Smooth muscle cell (in vitro differentiated cells): ENCODE results near the gene GALNT9. TPM values are rescaled to one million over a fixed set of nuclear protein-coding genes. Genes with fewer than 3 reads are reported as not detected.

Source experiments
- DNase-seq: peaks from one replicate; lab custom pipeline; 2025; ENCODE audit not compliant: unreplicated experiment; lab: John Stamatoyannopoulos, UW
- H2AFZ ChIP-seq: fragments of 200-600 bp; sonication (generic); 2 replicates; pipeline ENCODE4 v1.6.0; 2016; ENCODE audit warnings: antibody characterized with exemption, low read depth, mild to moderate bottlenecking
- H3F3A ChIP-seq: fragments of 200-600 bp; sonication (generic); 2 replicates; pipeline ENCODE4 v1.6.0; 2017; ENCODE audit warnings: antibody characterized with exemption, low read depth
- H3K27ac ChIP-seq: fragments of 200-600 bp; sonication (generic); 2 replicates; pipeline ENCODE4 v1.5.1; 2016; ENCODE audit warnings: low read depth, mild to moderate bottlenecking
- H3K27me3 ChIP-seq: fragments of 200-600 bp; sonication (generic); 2 replicates; pipeline ENCODE4 v1.6.1; 2016; ENCODE audit warnings: low read depth, mild to moderate bottlenecking
- H3K36me3 ChIP-seq: fragments of 200-600 bp; sonication (generic); 2 replicates; pipeline ENCODE4 v1.5.1; 2016; ENCODE audit warnings: low read depth
- H3K4me1 ChIP-seq: fragments of 200-600 bp; sonication (generic); 2 replicates; pipeline ENCODE4 v1.5.1; 2016; ENCODE audit warnings: low read depth
- H3K4me2 ChIP-seq: fragments of 200-600 bp; sonication (generic); 2 replicates; pipeline ENCODE4 v1.6.0; 2016; ENCODE audit warnings: mild to moderate bottlenecking
- H3K4me3 ChIP-seq: fragments of 200-600 bp; sonication (generic); 2 replicates; pipeline ENCODE4 v1.5.1; 2016; ENCODE audit warnings: mild to moderate bottlenecking
- H3K79me2 ChIP-seq: fragments of 200-600 bp; sonication (generic); 2 replicates; pipeline ENCODE4 v1.6.0; 2016; ENCODE audit warnings: low read depth, mild to moderate bottlenecking
- H3K9ac ChIP-seq: fragments of 200-600 bp; sonication (generic); 2 replicates; pipeline ENCODE4 v1.6.0; 2016; ENCODE audit warnings: low read depth
- H3K9me3 ChIP-seq: fragments of 200-600 bp; sonication (generic); replicated peaks from 2 replicates; pipeline ENCODE4 v1.5.1; 2016; ENCODE audit warnings: low read depth
- H4K20me1 ChIP-seq: fragments of 200-600 bp; sonication (generic); 2 replicates; pipeline ENCODE4 v1.6.0; 2016; ENCODE audit warnings: low read depth
- WGBS: methylation state at CpG from one replicate; pipeline ENCODE4 v1.1.7; 2016; ENCODE audit warnings: low lambda C conversion rate; 5-methylcytosine and 5-hydroxymethylcytosine counted together
- polyA plus RNA-seq: library from polyadenylated mRNA; unstranded; fragments of >200 nt; fragmentation: Nextera tagmentation; extraction: Ambion mirVana; gene quantifications from 2 replicates; pipeline ENCODE4 v1.2.1, GENCODE V29; 2016
- total RNA-seq: library from RNA; depleted of rRNA; stranded (reverse); fragments of >200 nt; gene quantifications from 2 replicates; pipeline ENCODE4 v1.2.3, GENCODE V29; 2014
- TF ChIP-seq, protein P1 (sequence below): fragments of 200-600 bp; sonication (generic); IDR thresholded peaks from 2 replicates; pipeline ENCODE4 v1.5.1; 2017; ENCODE audit warnings: borderline replicate concordance, mild to moderate bottlenecking, antibody characterized with exemption; ENCODE audit not compliant: insufficient read depth, poor library complexity, severe bottlenecking

Gene GALNT9
- total and polyA plus RNA-seq, 2 experiments from 2014 or later = 1.1 TPM; not detected in 1

DNA sequence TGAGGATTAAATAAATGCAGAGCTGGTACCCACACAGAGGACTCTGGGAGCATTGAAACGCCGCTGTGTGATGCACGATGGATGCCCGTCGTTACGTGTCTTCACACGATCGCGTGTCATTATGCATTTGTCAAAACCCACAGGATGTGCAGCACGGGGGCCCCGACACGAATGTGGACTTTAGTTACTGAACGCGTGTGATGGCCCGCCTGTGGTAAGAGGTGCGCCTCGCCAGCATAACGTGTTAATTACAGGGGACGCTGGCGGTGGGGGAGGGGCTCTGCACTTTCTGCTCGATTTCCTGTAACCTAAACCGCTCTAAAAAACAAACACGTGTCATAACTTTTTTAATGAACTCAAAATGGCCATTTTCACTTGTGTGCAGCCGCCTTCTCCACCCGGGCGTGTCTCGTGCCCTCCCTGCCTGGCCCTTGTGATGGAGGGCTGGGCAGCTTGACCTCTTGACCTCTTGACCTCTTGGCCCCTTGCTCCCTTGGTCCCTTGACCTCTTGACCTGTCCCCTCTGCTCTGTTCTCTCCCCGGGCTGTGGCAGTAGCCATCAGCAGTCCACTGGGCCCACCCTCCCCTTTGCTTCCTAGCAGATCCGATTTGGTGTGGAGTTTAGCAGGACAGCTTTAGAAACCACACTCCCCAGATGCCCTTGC is 33.7 kb upstream of the GALNT9 start:
- no peak overlapping the region for H3K4me2 ChIP-seq
- H2AFZ ChIP-seq = no peak overlapping the region
- H3F3A ChIP-seq = no peaks in the 10 kb centered on the region
- H4K20me1 ChIP-seq = no peaks in the 10 kb centered on the region
- WGBS = 88% methylated on average over 29 of the region's 29 CpGs
- no peak overlapping the region for H3K4me3 ChIP-seq
- no peaks in the 10 kb centered on the region for H3K36me3 ChIP-seq
- no peak overlapping the region for H3K27ac ChIP-seq
- no peak overlapping the region for H3K9ac ChIP-seq
- no peaks in the 10 kb centered on the region for H3K79me2 ChIP-seq
- H3K27me3 ChIP-seq = no peaks in the 10 kb centered on the region
- H3K9me3 ChIP-seq = no peaks in the 10 kb centered on the region
- no peaks in the 10 kb centered on the region for H3K4me1 ChIP-seq
- TF ChIP-seq, protein P1, sequence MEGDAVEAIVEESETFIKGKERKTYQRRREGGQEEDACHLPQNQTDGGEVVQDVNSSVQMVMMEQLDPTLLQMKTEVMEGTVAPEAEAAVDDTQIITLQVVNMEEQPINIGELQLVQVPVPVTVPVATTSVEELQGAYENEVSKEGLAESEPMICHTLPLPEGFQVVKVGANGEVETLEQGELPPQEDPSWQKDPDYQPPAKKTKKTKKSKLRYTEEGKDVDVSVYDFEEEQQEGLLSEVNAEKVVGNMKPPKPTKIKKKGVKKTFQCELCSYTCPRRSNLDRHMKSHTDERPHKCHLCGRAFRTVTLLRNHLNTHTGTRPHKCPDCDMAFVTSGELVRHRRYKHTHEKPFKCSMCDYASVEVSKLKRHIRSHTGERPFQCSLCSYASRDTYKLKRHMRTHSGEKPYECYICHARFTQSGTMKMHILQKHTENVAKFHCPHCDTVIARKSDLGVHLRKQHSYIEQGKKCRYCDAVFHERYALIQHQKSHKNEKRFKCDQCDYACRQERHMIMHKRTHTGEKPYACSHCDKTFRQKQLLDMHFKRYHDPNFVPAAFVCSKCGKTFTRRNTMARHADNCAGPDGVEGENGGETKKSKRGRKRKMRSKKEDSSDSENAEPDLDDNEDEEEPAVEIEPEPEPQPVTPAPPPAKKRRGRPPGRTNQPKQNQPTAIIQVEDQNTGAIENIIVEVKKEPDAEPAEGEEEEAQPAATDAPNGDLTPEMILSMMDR = no peak
- no peak for DNase-seq

DNA sequence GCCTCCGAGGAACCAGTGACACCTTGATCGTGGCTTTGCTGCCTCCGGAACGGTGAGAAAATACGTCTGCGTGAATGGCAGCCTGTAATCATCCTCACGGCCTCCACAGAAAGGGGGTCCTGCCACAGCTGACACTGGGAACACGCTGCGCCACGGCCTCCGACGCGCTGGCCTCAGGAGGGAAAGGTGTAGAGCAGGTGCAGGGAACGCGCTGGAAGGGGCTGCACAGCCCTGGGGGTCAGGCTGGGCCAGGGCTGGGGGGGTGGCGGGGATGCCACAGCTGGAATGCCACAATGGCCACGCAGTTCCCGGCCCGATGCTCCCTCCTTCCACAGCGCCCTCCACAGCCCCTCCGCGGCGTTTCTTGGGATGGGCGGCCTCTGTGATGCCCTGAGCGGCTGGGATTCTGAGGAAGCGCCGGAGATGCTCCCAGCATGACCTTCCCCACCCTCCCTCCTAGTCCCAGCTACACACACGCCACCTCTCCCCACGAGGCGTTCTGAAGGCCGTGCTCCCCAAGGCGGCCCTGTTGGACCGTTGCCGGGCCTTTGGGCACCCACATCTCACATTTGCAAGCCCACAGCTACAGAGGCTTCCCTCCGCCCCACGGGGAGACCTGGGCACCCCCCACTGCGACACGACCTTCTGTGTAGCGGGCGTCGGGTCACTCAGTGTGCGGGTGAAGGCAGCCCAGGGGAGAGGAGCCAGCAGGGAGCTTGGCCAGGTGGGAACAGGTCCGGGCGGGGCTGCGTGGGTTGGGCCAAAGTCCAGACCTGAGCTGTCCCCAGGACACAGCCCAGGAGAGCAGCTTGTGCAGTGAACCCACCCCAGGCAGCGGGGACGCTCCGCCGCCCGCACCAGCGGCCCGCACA is 31.8 kb upstream of the GALNT9 start:
- Histone ChIP-seq H2AFZ (no peak overlapping the region), H3K9me3 (no peaks in the 10 kb centered on the region), H3K4me3 (no peak overlapping the region), H3K4me2 (no peak overlapping the region), H4K20me1 (no peaks in the 10 kb centered on the region), H3K36me3 (no peaks in the 10 kb centered on the region), H3K4me1 (no peaks in the 10 kb centered on the region), H3K9ac (no peak overlapping the region), H3K27me3 (no peaks in the 10 kb centered on the region), H3K79me2 (no peaks in the 10 kb centered on the region), H3F3A (no peaks in the 10 kb centered on the region), H3K27ac (no peak overlapping the region)
- 94% methylated on average over 41 of the region's 52 CpGs for WGBS
- TF ChIP-seq, protein P1 = no peak
- DNase-seq = no peak

DNA sequence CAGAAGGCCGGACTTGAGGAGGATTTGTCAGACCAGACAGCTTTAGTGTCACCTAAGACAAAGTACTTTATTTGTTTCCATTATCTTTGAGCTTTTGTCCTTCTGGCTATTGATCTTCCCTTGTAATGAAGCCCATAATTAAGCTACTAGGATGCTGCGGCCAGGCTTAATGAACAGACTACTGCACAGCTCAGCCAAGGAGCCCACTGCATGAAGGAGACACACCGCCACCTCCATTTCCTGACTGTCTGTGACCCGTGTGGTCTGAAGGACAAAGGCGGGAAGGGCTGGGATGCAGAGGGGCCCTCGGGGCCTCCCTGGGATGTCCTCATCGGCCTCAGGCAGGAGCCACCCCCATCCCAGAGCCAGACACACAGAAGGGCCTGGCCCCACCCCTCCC is 31.0 kb upstream of the GALNT9 start:
- H3K4me3 ChIP-seq = no peak overlapping the region
- no peak overlapping the region for H3K27ac ChIP-seq
- no peaks in the 10 kb centered on the region for H4K20me1 ChIP-seq
- no peaks in the 10 kb centered on the region for H3K9me3 ChIP-seq
- H3K9ac ChIP-seq = no peak overlapping the region
- DNase-seq = no peak
- TF ChIP-seq, protein P1 = no peak
- WGBS = 94% methylated on average over 7 of the region's 7 CpGs
- H2AFZ ChIP-seq = no peak overlapping the region
- no peaks in the 10 kb centered on the region for H3K4me1 ChIP-seq
- no peaks in the 10 kb centered on the region for H3F3A ChIP-seq
- no peak overlapping the region for H3K4me2 ChIP-seq
- H3K79me2 ChIP-seq = no peaks in the 10 kb centered on the region
- no peaks in the 10 kb centered on the region for H3K36me3 ChIP-seq
- H3K27me3 ChIP-seq = no peaks in the 10 kb centered on the region
